BLaER1 treated with 17β-estradiol and CSF1 and Interleukin-3, amounts not matched to agents 10 nM and 100 nM (cell line): ENCODE results near the gene HIBCH.

Experiments
- H3K27ac ChIP-seq, 11 experiments: shearing (Covaris generic); formaldehyde crosslinking; 2 replicates each; pipeline ENCODE4 v1.8.1; 2022
- H3K27me3 ChIP-seq, 11 experiments: shearing (Covaris generic); formaldehyde crosslinking; 2 replicates each; pipeline ENCODE4 v1.8.1; 2022
- H3K36me3 ChIP-seq, 11 experiments: shearing (Covaris generic); formaldehyde crosslinking; 2 replicates each; pipeline ENCODE4 v1.8.1; 2022
- H3K4me1 ChIP-seq, 10 experiments: shearing (Covaris generic); formaldehyde crosslinking; 2 replicates each; pipeline ENCODE4 v1.8.1; 2022
- H3K4me2 ChIP-seq, 11 experiments: shearing (Covaris generic); formaldehyde crosslinking; 2 replicates each; pipeline ENCODE4 v1.8.1; 2022
- H3K4me3 ChIP-seq, 10 experiments: shearing (Covaris generic); formaldehyde crosslinking; 2 replicates each; pipeline ENCODE4 v1.8.1; 2022
- H3K9ac ChIP-seq, 11 experiments: shearing (Covaris generic); formaldehyde crosslinking; 2 replicates each; pipeline ENCODE4 v1.8.1; 2022
- H3K9me3 ChIP-seq, 11 experiments: shearing (Covaris generic); formaldehyde crosslinking; replicated peaks in 1 of 11; 2 replicates each; pipeline ENCODE4 v1.8.1; 2022
- H4K20me1 ChIP-seq, 11 experiments: shearing (Covaris generic); formaldehyde crosslinking; 2 replicates each; pipeline ENCODE4 v1.8.1; 2022
- Cebpa-rat ChIP-seq, 11 experiments: shearing (Covaris generic); IDR thresholded peaks; 2 replicates each; pipeline ENCODE4 v1.8.1; 2022

HIBCH gene

GRCh38 chr2:190156530-190157212, 163.0 kb downstream of the HIBCH start:
- Histone ChIP-seq H3K9me3 (no peaks in the 10 kb centered on the region), H4K20me1 (no peaks in the 10 kb centered on the region), H3K4me3 (no peak overlapping the region), H3K4me1 (no peaks in the 10 kb centered on the region), H3K4me2 (no peak overlapping the region), H3K9ac (no peak overlapping the region), H3K27me3 (no peaks in the 10 kb centered on the region), H3K27ac (no peak overlapping the region), H3K36me3 (no peaks in the 10 kb centered on the region)
- TF ChIP-seq Cebpa-rat (IDR thresholded peaks at IDR 0.05): no peak
